SK-N-DZ (cell line): ENCODE measurements around the gene ADRB1.

Experiments used
- DNase-seq: peaks from one replicate; pipeline ENCODE4 v3.0.0-alpha.2; 2015; ENCODE audit warnings: low spot score

ADRB1 gene

GRCh38 chr10:114094795-114095194 is 51.1 kb downstream of the ADRB1 start:
- no peak for DNase-seq

GRCh38 chr10:114095559-114096337 is 52.1 kb downstream of the ADRB1 start:
- DNase-seq = no peak
